ENCODE measurements around the gene CYP26C1.

- TF ChIP-seq CTCF (IDR thresholded peaks at IDR 0.05) (no peak), POLR2A (IDR thresholded peaks at IDR 0.05) (no peak), POLR2AphosphoS5 (IDR thresholded peaks at IDR 0.05) (no peak), EP300 (IDR thresholded peaks at IDR 0.05; ENCODE audit: low read depth) (no peak)
Observed at GRCh38 chr10:93028883-93029282, 31.7 kb upstream of the CYP26C1 start.
